Erythroblast (primary cell): ENCODE measurements around the gene SERTM2.

ENCODE experiments used
- GATA1 ChIP-seq: IDR thresholded peaks from 2 replicates; pipeline ENCODE4 v1.6.1; 2011; ENCODE audit warnings: low read depth, mild to moderate bottlenecking, control low read depth, low read length, moderate library complexity
- POLR2A ChIP-seq: IDR thresholded peaks from 2 replicates; pipeline ENCODE4 v1.6.1; 2011; ENCODE audit warnings: mild to moderate bottlenecking, low read length

DNA sequence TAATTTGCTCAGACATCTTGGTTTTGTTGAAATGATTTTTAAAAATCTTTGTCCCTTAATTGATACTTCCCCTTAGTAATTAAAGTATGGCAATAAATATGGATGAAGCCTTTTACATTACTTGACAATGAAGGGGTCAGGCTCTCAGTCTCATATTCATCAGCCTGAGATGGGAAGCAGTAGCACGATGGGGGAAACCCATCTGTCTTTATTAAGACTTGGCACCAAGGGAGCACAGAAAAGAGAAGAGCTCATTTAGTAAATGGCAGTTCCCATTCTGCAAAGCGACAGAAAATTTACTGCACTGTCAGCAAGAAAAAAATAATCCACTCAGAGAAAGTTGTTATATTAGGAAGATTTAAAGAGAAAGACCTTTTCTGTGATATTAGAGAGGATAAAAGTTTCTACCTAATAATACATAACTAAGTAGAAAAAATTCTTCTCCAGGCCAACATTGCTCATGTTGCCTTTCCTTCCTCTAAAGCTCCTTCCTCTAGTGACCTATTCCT is 7.9 kb upstream of the SERTM2 start:
- TF ChIP-seq POLR2A (no peak), GATA1 (no peak)
